ENCODE measurements around the gene SLC45A2.

GRCh38 chr5:34002629-34003328 is 18.3 kb upstream of the SLC45A2 start:
- TF ChIP-seq, protein P1, sequence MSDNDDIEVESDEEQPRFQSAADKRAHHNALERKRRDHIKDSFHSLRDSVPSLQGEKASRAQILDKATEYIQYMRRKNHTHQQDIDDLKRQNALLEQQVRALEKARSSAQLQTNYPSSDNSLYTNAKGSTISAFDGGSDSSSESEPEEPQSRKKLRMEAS (IDR thresholded peaks at IDR 0.05) = no peak
- TF ChIP-seq FOXM1 (IDR thresholded peaks at IDR 0.05; ENCODE audit: borderline replicate concordance, low read depth) = no peak
- no peak for TF ChIP-seq REST (IDR thresholded peaks at IDR 0.05; ENCODE audit: low read depth)
- TF ChIP-seq RAD21 (IDR thresholded peaks at IDR 0.05; ENCODE audit: low read depth) = no peak
- no peak for TF ChIP-seq NFIC (IDR thresholded peaks at IDR 0.05)
- no peak for TF ChIP-seq TEAD4 (IDR thresholded peaks at IDR 0.05)
- TF ChIP-seq ZBTB7A (IDR thresholded peaks at IDR 0.05; ENCODE audit: low read depth) = no peak
